GM12864 (cell line): Measurements from ENCODE around the gene PHACTR1.

Experiments
- DNase-seq: peaks from one replicate; pipeline ENCODE4 v3.0.0-alpha.2; 2011; ENCODE audit warnings: low read depth
- H3K4me3 ChIP-seq: 2 replicates; pipeline ENCODE4 v1.5.1; 2011; ENCODE audit warnings: mild to moderate bottlenecking, low read depth, low read length, control low read depth
- CTCF ChIP-seq: IDR thresholded peaks from 2 replicates; pipeline ENCODE4 v1.5.1; 2011; ENCODE audit warnings: low read depth, mild to moderate bottlenecking, moderate library complexity, low read length, control low read depth, inconsistent platforms; ENCODE audit errors: missing control alignments

Gene PHACTR1

GRCh38 chr6:13183415-13184088 is 467.0 kb downstream of the PHACTR1 start:
- no peak for TF ChIP-seq CTCF
- no peak for DNase-seq
- no peak overlapping the region for H3K4me3 ChIP-seq

- TF ChIP-seq CTCF: no peak
- no peak overlapping the region for H3K4me3 ChIP-seq
- DNase-seq: no peak
Observed at GRCh38 chr6:13184089-13184468, 467.5 kb downstream of the PHACTR1 start.

- no peak for DNase-seq
- H3K4me3 ChIP-seq: no peak overlapping the region
- TF ChIP-seq CTCF: no peak
Observed at GRCh38 chr6:13184547-13184946, 468.0 kb downstream of the PHACTR1 start.

- H3K4me3 ChIP-seq: no peak overlapping the region
- TF ChIP-seq CTCF: no peak
- no peak for DNase-seq
Observed at GRCh38 chr6:13186861-13187260, 470.3 kb downstream of the PHACTR1 start.

- TF ChIP-seq CTCF: no peak
- DNase-seq: no peak
- no peak overlapping the region for H3K4me3 ChIP-seq
Observed at GRCh38 chr6:13187692-13188091, 471.1 kb downstream of the PHACTR1 start.

GRCh38 chr6:13188306-13188705 is 471.7 kb downstream of the PHACTR1 start:
- DNase-seq: no peak
- no peak for TF ChIP-seq CTCF
- no peak overlapping the region for H3K4me3 ChIP-seq

- no peak for TF ChIP-seq CTCF
- no peak for DNase-seq
- H3K4me3 ChIP-seq: no peak overlapping the region
Observed at GRCh38 chr6:13189710-13190109, 473.1 kb downstream of the PHACTR1 start.
